Ovary (tissue), 3 donors: ENCODE data around the gene EFNA5.

ENCODE experiments used
- CTCF ChIP-seq, 3 donors: fragments of 450-650 bp in 2 of 3; fragments of 200-600 bp in 1 of 3; IDR thresholded peaks; one replicate each; pipeline versions ENCODE4 v1.5.1 to v1.8.0; 2016 to 2022; ENCODE audit warnings: antibody characterized with exemption in 3 of 3, mild to moderate bottlenecking in 1 of 3
- POLR2A ChIP-seq: fragments of 450-650 bp; IDR thresholded peaks from one replicate; pipeline ENCODE4 v1.6.1; 2017; ENCODE audit warnings: antibody characterized with exemption, mild to moderate bottlenecking, moderate library complexity
- donor health status: DM: no; HTN: no; CAD: no.

GRCh38 chr5:107368615-107369014 lies 302.1 kb downstream of the EFNA5 start:
- TF ChIP-seq POLR2A (no peak), CTCF (IDR thresholded peaks at IDR 0.05) (no peak)
